HUES64 (cell line): Measurements from ENCODE around the gene GLUL.

Experiments
- H3K27ac ChIP-seq: 2 replicates; pipeline ENCODE4 v1.7.0; 2013; ENCODE audit warnings: low read depth, low read length, inconsistent platforms
- H3K27me3 ChIP-seq: 2 replicates; pipeline ENCODE4 v1.6.1; 2013; ENCODE audit warnings: mild to moderate bottlenecking, low read length; ENCODE audit not compliant: insufficient read depth
- H3K36me3 ChIP-seq: 2 replicates; pipeline ENCODE4 v1.6.1; 2013; ENCODE audit warnings: mild to moderate bottlenecking, low read length; ENCODE audit not compliant: insufficient read depth
- H3K4me1 ChIP-seq: 2 replicates; pipeline ENCODE4 v1.6.1; 2013; ENCODE audit warnings: mild to moderate bottlenecking, low read length, moderate library complexity; ENCODE audit not compliant: insufficient read depth
- H3K4me3 ChIP-seq: 2 replicates; pipeline ENCODE4 v1.5.1; 2013; ENCODE audit warnings: mild to moderate bottlenecking, low read length, moderate library complexity
- H3K9ac ChIP-seq: 2 replicates; pipeline ENCODE4 v1.6.1; 2013; ENCODE audit warnings: mild to moderate bottlenecking, low read depth, low read length
- H3K9me3 ChIP-seq: 2 replicates; pipeline ENCODE4 v1.6.1; 2013; ENCODE audit warnings: low read depth, low read length; ENCODE audit not compliant: insufficient read depth
- WGBS: fragments of 150-250, 120-280 bp; methylation state at CpG from one replicate; pipeline ENCODE4 v1.1.7; 2013; ENCODE audit warnings: missing lambda C conversion rate; 5-methylcytosine and 5-hydroxymethylcytosine counted together

The GLUL gene

GRCh38 chr1:182410620-182411273 is 19.2 kb upstream of the GLUL start:
- no peaks in the 10 kb centered on the region for H3K4me1 ChIP-seq
- H3K9ac ChIP-seq, result no peak overlapping the region
- H3K27me3 ChIP-seq, result no peaks in the 10 kb centered on the region
- no peak overlapping the region for H3K4me3 ChIP-seq
- WGBS, result 95% methylated on average over 1 of the region's 1 CpG
- no peaks in the 10 kb centered on the region for H3K36me3 ChIP-seq
- no peaks in the 10 kb centered on the region for H3K9me3 ChIP-seq
- H3K27ac ChIP-seq, result no peak overlapping the region

GRCh38 chr1:182410138-182410537 is 18.5 kb upstream of the GLUL start:
- H3K27me3 ChIP-seq, result no peaks in the 10 kb centered on the region
- WGBS, result 85% methylated on average over 4 of the region's 4 CpGs

DNA sequence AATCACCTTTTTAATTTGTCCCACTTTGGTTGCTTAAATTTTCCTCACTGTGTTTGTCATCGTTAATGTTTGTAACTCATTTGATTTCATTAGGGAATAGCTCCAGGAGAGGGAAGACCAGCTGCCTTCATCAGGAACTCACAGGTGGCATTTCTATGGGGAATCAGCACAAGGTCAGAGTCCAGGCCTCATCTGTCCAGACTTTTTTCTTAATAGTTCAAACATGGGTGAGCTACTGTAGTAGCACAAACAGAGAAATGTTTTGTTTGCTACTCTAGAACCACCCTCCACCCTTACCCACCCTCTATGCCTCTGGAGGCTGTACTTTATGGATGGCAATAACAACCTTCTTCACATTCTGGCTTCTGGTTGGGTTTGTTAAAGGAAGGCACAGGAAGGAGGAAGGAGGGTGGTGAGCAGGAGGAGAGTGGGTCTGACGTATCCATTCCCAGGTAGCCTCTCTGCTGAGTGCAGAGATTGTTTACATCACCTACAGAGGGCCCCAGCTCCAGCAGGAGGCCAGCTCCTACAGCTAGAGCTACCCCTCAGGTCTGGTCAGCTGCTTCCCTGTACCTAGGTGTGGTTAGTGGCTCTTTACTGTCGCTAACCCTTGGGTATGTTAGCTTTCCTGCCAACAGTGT is 17.0 kb upstream of the GLUL start:
- H3K9me3 ChIP-seq, result no peaks in the 10 kb centered on the region
- H3K9ac ChIP-seq, result no peak overlapping the region
- H3K4me1 ChIP-seq, result no peaks in the 10 kb centered on the region
- 74% methylated on average over 3 of the region's 3 CpGs for WGBS
- no peak overlapping the region for H3K27ac ChIP-seq
- H3K4me3 ChIP-seq, result no peak overlapping the region
- H3K27me3 ChIP-seq, result no peaks in the 10 kb centered on the region
- no peaks in the 10 kb centered on the region for H3K36me3 ChIP-seq

More at GRCh38 chr1:182410138-182410537, 18.5 kb upstream of the GLUL start:
- no peak overlapping the region for H3K27ac ChIP-seq
- no peaks in the 10 kb centered on the region for H3K9me3 ChIP-seq
- H3K4me1 ChIP-seq, result no peaks in the 10 kb centered on the region
- H3K4me3 ChIP-seq, result no peak overlapping the region
- H3K36me3 ChIP-seq, result no peaks in the 10 kb centered on the region
- no peak overlapping the region for H3K9ac ChIP-seq

GRCh38 chr1:182407724-182408123 is 16.1 kb upstream of the GLUL start:
- Histone ChIP-seq H3K27ac (no peak overlapping the region), H3K36me3 (no peaks in the 10 kb centered on the region), H3K27me3 (no peaks in the 10 kb centered on the region), H3K9me3 (no peaks in the 10 kb centered on the region), H3K4me1 (no peaks in the 10 kb centered on the region), H3K9ac (no peak overlapping the region), H3K4me3 (no peak overlapping the region)
- WGBS, result 87% methylated on average over 3 of the region's 3 CpGs

DNA sequence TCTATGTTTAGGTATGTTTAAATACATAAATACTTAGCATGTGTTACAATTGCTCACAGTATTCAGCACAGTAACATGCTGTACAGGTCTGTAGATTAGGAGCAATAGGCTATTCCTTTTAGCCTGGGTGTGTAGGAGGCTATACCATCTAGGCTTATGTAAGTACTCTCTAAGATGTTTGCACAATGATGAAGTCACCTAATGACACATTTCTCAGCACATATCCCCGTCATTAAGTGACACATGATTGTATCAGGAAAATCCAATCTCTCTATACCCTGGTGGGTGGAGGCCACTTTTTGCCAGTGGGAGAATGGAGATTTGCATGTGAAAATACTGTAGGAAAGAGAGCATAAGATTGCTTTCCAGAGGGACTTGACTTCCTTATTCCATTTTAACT is 14.4 kb upstream of the GLUL start:
- H3K4me3 ChIP-seq, result no peak overlapping the region
- H3K4me1 ChIP-seq, result no peaks in the 10 kb centered on the region
- whole genome bisulfite sequencing, result no CpG with 5 or more reads among the region's 1 CpG
- no peaks in the 10 kb centered on the region for H3K9me3 ChIP-seq
- H3K27me3 ChIP-seq, result no peaks in the 10 kb centered on the region
- H3K9ac ChIP-seq, result no peak overlapping the region
- no peak overlapping the region for H3K27ac ChIP-seq
- H3K36me3 ChIP-seq, result no peaks in the 10 kb centered on the region

DNA sequence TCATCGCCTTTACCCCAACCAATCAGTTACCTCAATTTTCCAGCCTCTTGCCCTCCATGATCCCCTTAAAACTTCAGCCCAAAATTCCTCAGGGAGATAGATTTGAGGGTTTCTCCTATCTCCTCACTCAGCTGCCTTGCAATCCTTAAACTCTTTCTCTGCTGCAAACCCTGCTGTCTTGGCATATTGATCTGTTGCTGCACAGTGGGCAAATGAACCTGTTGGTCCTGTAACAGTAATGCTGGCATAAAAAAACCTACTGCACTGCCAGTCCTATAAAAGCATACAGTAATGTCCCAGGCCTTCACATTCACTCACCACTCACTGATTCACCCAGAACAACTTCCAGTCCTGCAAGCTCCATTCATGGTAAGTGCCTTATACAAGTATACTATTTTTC is 14.0 kb upstream of the GLUL start:
- no peaks in the 10 kb centered on the region for H3K27me3 ChIP-seq
- H3K4me1 ChIP-seq, result no peaks in the 10 kb centered on the region
- no peak overlapping the region for H3K4me3 ChIP-seq
- no peaks in the 10 kb centered on the region for H3K36me3 ChIP-seq
- H3K9ac ChIP-seq, result no peak overlapping the region
- H3K27ac ChIP-seq, result no peak overlapping the region
- no peaks in the 10 kb centered on the region for H3K9me3 ChIP-seq
- 94% methylated on average over 1 of the region's 1 CpG for WGBS

- H3K9me3 ChIP-seq, result no peaks in the 10 kb centered on the region
- no peak overlapping the region for H3K9ac ChIP-seq
- H3K27me3 ChIP-seq, result no peaks in the 10 kb centered on the region
- 78% methylated on average over 1 of the region's 1 CpG for WGBS
- H3K4me3 ChIP-seq, result no peak overlapping the region
- no peaks in the 10 kb centered on the region for H3K36me3 ChIP-seq
- H3K27ac ChIP-seq, result no peak overlapping the region
- H3K4me1 ChIP-seq, result no peaks in the 10 kb centered on the region
Measured at GRCh38 chr1:182404781-182405180, 13.2 kb upstream of the GLUL start.

- no peak within 1 kb of the TSS for H3K9ac ChIP-seq
- peaks cover 13% of the 10 kb centered on the region; the same call in 1 of the 2 replicates for H3K4me1 ChIP-seq
- H3K36me3 ChIP-seq, result no peaks in the 10 kb centered on the region
- 95% methylated on average over 4 of the region's 4 CpGs for WGBS
- H3K27me3 ChIP-seq, result no peaks in the 10 kb centered on the region
- H3K9me3 ChIP-seq, result no peaks in the 10 kb centered on the region
- no peak within 1 kb of the TSS for H3K27ac ChIP-seq
- H3K4me3 ChIP-seq, result no peak within 1 kb of the TSS
Measured at GRCh38 chr1:182400567-182400966, 9.0 kb upstream of the GLUL start, which contains the start of gene TEDDM1. TSS of gene TEDDM1 (minus strand) at chr1:182400667. CDS start at chr1:182400485, 182 bp downstream.

DNA sequence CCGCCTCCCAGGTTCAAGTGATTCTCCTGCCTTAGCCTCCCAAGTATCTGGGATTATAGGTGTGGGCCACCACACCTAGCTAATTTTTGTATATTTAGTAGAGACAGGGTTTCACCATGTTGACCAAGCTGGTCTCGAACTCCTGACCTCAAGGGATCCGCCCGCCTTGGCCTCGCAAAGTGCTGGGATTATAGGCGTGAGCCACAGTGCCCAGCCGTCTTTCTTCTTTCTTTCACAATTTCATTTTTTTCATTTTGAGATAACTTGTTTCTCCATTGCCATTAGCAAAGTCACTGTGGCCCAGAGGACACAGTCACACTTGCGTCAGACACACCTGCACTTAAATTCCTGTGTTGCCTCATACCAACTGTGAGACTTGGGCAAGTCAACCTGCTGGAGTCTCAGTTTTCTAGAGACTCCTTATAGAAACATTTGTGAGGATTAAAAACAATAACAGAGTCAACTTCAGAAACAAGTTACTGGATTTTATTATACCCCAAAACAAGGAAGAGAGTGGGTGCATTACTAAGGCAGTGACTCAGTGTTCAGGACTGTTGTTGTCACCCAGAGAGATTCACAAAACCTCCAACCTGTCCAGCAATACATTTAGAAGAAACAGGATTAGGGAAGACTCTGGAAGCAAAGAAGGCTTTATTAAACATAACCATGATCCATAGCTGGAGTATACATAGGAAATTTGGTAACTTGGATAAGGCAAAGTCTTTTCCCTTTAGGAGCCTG is 6.2 kb upstream of the GLUL start:
- no peak overlapping the region for H3K4me3 ChIP-seq
- 91% methylated on average over 8 of the region's 8 CpGs for WGBS
- no peaks in the 10 kb centered on the region for H3K27me3 ChIP-seq
- H3K27ac ChIP-seq, result no peak overlapping the region
- no peak overlapping the region for H3K9ac ChIP-seq
- H3K36me3 ChIP-seq, result no peaks in the 10 kb centered on the region
- H3K9me3 ChIP-seq, result no peaks in the 10 kb centered on the region
- peaks cover 19% of the 10 kb centered on the region for H3K4me1 ChIP-seq

DNA sequence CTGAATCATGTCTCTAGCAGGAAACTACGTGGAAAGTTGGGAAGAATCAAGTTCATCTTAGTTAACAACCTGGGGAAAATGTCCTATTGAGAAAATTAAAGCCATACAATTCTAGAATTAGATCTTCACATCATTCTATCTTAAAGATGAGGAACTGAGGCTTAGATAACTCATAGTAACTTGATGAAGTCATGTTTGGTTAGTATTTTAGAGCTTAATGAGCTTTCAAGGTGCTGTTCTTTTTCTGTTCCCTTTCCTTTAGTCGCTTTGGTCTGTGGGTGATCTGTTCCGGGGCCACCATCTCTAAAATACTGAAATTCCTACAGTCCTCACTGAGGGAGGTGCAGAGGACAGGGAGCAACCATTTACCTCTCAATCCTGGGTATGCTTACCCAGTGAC is 4.3 kb upstream of the GLUL start:
- H3K4me1 ChIP-seq, result peaks cover 26% of the 10 kb centered on the region
- H3K9ac ChIP-seq, result no peak overlapping the region
- no peak overlapping the region for H3K27ac ChIP-seq
- H3K9me3 ChIP-seq, result no peaks in the 10 kb centered on the region
- no peaks in the 10 kb centered on the region for H3K27me3 ChIP-seq
- WGBS, result 90% methylated on average over 3 of the region's 3 CpGs
- no peak overlapping the region for H3K4me3 ChIP-seq
- no peaks in the 10 kb centered on the region for H3K36me3 ChIP-seq

- peaks cover 29% of the 10 kb centered on the region for H3K4me1 ChIP-seq
- no peak overlapping the region for H3K27ac ChIP-seq
- H3K9ac ChIP-seq, result no peak overlapping the region
- 90% methylated on average over 5 of the region's 5 CpGs for WGBS
- no peaks in the 10 kb centered on the region for H3K9me3 ChIP-seq
- no peaks in the 10 kb centered on the region for H3K27me3 ChIP-seq
- H3K4me3 ChIP-seq, result no peak overlapping the region
- H3K36me3 ChIP-seq, result peaks cover 13% of the 10 kb centered on the region
Measured at GRCh38 chr1:182394055-182394775, 2.6 kb upstream of the GLUL start.
